ENCODE data around the gene ENTR1. TPM values are rescaled to one million over a fixed set of nuclear protein-coding genes. Genes with fewer than 3 reads are reported as not detected.

ENTR1 gene
- total and polyA plus RNA-seq, 10 of the 15 experiments (the other 5 are each of a cell fraction or from before 2014, with no cell fraction given), result 8.2 to 96.4 (median 41.1) TPM

DNA sequence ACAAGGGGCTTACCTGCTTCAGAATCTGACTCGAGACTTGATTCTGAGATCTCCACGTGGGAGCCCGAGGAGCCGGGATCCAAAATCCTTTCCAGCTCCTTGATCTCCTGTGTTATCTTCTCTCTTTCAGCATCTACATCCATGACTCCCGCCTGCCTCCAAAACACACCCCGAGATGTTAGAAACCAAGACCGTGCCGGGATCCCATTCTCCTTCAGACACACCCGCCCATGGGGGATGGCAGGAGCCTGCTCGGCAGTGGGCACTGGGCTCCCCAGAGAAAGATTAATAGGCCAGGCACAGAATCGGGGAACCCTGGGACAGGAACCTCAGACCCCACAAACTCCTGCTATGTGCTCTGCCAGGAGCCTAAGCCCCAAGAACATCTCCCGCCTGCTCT lies 12.1 kb downstream of the ENTR1 start (continued):
- TF ChIP-seq, protein P1, sequence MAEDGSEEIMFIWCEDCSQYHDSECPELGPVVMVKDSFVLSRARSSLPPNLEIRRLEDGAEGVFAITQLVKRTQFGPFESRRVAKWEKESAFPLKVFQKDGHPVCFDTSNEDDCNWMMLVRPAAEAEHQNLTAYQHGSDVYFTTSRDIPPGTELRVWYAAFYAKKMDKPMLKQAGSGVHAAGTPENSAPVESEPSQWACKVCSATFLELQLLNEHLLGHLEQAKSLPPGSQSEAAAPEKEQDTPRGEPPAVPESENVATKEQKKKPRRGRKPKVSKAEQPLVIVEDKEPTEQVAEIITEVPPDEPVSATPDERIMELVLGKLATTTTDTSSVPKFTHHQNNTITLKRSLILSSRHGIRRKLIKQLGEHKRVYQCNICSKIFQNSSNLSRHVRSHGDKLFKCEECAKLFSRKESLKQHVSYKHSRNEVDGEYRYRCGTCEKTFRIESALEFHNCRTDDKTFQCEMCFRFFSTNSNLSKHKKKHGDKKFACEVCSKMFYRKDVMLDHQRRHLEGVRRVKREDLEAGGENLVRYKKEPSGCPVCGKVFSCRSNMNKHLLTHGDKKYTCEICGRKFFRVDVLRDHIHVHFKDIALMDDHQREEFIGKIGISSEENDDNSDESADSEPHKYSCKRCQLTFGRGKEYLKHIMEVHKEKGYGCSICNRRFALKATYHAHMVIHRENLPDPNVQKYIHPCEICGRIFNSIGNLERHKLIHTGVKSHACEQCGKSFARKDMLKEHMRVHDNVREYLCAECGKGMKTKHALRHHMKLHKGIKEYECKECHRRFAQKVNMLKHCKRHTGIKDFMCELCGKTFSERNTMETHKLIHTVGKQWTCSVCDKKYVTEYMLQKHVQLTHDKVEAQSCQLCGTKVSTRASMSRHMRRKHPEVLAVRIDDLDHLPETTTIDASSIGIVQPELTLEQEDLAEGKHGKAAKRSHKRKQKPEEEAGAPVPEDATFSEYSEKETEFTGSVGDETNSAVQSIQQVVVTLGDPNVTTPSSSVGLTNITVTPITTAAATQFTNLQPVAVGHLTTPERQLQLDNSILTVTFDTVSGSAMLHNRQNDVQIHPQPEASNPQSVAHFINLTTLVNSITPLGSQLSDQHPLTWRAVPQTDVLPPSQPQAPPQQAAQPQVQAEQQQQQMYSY (CRISPR knock-in tag; IDR thresholded peaks at IDR 0.05), result no peak
- no peak for TF ChIP-seq SUPT20H (IDR thresholded peaks at IDR 0.05; ENCODE audit: borderline replicate concordance, control insufficient read depth, low read depth, low read length)

DNA sequence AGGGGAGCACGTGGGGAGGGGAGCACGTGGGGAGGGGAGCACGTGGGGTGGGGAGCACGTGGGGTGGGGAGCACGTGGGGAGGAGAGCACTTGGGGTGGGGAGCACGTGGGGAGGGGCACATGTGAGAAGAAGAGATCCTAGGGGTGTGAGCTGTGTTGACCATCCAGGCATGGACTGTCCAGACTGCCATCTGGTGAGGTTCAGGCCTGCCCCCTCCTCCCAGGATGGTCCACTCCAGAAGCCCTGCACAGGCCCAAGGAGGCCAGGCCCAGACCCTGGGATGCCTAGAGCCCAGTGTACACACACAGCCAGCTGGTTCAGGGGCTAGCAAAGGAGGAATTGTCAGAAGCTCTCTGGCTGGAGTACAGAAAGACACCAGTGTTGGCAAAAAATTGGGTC lies 12.8 kb downstream of the ENTR1 start:
- intact Hi-C loops (cut with micrococcal nuclease; ENCODE audit: unreplicated experiment) (no loop called here), in situ Hi-C loops (cut with MboI) (loop anchor here (5.0 kb wide), 1 partner anchor 60 kb away; no protein-coding TSS in a partner anchor)
- Histone ChIP-seq H3K9ac (ENCODE audit: control insufficient read depth, insufficient read depth, low read length) (no peak overlapping the region), H3K4me1 (ENCODE audit: control insufficient read depth, insufficient read depth, low read length) (peaks cover 11% of the 10 kb centered on the region), H3K79me2 (ENCODE audit: control insufficient read depth, insufficient read depth, low read length) (peaks cover 26% of the 10 kb centered on the region), H3K4me2 (ENCODE audit: control insufficient read depth, insufficient read depth) (no peak overlapping the region), H3K27me3 (replicated peaks in 1 of 2; ENCODE audit: control insufficient read depth in 2 of 2, insufficient read depth in 2 of 2, low read length in 1 of 2) (no peaks in the 10 kb centered on the region), H2AFZ (ENCODE audit: control insufficient read depth, low read depth, low read length) (no peak overlapping the region), H4K20me1 (ENCODE audit: control insufficient read depth, insufficient read depth) (no peaks in the 10 kb centered on the region), H3K9me3 (replicated peaks; ENCODE audit: control insufficient read depth, insufficient read depth, low read length) (no peaks in the 10 kb centered on the region), H3K4me3 (no peak overlapping the region), H3K36me3 (ENCODE audit: control insufficient read depth in 2 of 2, insufficient read depth in 2 of 2, low read length in 1 of 2) (peaks cover 24 to 27% of the 10 kb centered on the region in 2 experiments), H3K27ac (ENCODE audit: control insufficient read depth, insufficient read depth) (no peak overlapping the region)
- ATAC-seq, result no peak
- FAIRE-seq, result no peak
- ChIA-PET SMC1A (ENCODE audit: uncharacterized antibody, unreplicated experiment) (no interaction called here), POLR2A (interaction anchor here (1.1 kb wide), 1 partner anchor 13 kb away, joined by 3 read pairs; no protein-coding TSS in a partner anchor), CTCF (interaction anchor here (1.4 kb wide), 1 partner anchor 35 kb away, joined by 4 read pairs; no protein-coding TSS in a partner anchor), RAD21 (ENCODE audit: unreplicated experiment) (no interaction called here)
- no CpG with 5 or more reads among the region's 6 CpGs for WGBS (ENCODE audit: insufficient coverage, insufficient replicate concordance, low lambda C conversion rate, missing lambda C conversion rate)
- DNase-seq (ENCODE audit: low read depth, low spot score), result no peak
- BruUV-seq (replicated peaks), result no TSS peak
- TF ChIP-seq NR2C2 (IDR thresholded peaks at IDR 0.05; ENCODE audit: borderline replicate concordance, control insufficient read depth, insufficient read length, low read depth), result no peak
- TF ChIP-seq, protein P2, sequence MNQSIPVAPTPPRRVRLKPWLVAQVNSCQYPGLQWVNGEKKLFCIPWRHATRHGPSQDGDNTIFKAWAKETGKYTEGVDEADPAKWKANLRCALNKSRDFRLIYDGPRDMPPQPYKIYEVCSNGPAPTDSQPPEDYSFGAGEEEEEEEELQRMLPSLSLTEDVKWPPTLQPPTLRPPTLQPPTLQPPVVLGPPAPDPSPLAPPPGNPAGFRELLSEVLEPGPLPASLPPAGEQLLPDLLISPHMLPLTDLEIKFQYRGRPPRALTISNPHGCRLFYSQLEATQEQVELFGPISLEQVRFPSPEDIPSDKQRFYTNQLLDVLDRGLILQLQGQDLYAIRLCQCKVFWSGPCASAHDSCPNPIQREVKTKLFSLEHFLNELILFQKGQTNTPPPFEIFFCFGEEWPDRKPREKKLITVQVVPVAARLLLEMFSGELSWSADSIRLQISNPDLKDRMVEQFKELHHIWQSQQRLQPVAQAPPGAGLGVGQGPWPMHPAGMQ (IDR thresholded peaks at IDR 0.05; ENCODE audit: borderline replicate concordance), result no peak
- no peak for TF ChIP-seq ZNF274 (IDR thresholded peaks at IDR 0.05; ENCODE audit: insufficient read depth, insufficient read length)
- no peak for TF ChIP-seq BMI1 (IDR thresholded peaks at IDR 0.05; ENCODE audit: borderline replicate concordance)
- TF ChIP-seq CBFB (IDR thresholded peaks at IDR 0.05; ENCODE audit: low read depth), result no peak
- TF ChIP-seq STAT1 (conservative IDR thresholded peaks at IDR 0.05), result no peak
- TF ChIP-seq, protein P3, sequence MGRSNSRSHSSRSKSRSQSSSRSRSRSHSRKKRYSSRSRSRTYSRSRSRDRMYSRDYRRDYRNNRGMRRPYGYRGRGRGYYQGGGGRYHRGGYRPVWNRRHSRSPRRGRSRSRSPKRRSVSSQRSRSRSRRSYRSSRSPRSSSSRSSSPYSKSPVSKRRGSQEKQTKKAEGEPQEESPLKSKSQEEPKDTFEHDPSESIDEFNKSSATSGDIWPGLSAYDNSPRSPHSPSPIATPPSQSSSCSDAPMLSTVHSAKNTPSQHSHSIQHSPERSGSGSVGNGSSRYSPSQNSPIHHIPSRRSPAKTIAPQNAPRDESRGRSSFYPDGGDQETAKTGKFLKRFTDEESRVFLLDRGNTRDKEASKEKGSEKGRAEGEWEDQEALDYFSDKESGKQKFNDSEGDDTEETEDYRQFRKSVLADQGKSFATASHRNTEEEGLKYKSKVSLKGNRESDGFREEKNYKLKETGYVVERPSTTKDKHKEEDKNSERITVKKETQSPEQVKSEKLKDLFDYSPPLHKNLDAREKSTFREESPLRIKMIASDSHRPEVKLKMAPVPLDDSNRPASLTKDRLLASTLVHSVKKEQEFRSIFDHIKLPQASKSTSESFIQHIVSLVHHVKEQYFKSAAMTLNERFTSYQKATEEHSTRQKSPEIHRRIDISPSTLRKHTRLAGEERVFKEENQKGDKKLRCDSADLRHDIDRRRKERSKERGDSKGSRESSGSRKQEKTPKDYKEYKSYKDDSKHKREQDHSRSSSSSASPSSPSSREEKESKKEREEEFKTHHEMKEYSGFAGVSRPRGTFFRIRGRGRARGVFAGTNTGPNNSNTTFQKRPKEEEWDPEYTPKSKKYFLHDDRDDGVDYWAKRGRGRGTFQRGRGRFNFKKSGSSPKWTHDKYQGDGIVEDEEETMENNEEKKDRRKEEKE (IDR thresholded peaks at IDR 0.05), result no peak

Measured in GM12878 (cell line).